Esophagus squamous epithelium (tissue), 5 donors: Measurements from ENCODE around the gene DEFB108B. TPM values are rescaled to one million over a fixed set of nuclear protein-coding genes. Genes with fewer than 3 reads are reported as not detected.
"Not testable (repeated sequence)": the region's sequence is repeated elsewhere in the genome, so short reads cannot be mapped to it uniquely, and the experiment has no call there.

Experiments used
- DNase-seq: peaks from one replicate; lab custom pipeline; 2025; lab: John Stamatoyannopoulos, UW
- H3K27ac ChIP-seq, 4 donors: fragments of 200-600 bp; sonication (generic); one replicate each; pipeline ENCODE4 v1.5.1; 2016 to 2019; ENCODE audit warnings: mild to moderate bottlenecking in 1 of 4
- H3K27me3 ChIP-seq, 4 donors: fragments of 200-600 bp; sonication (generic); 1 replicate in 3 of 4; 2 replicates in 1 of 4; pipeline versions ENCODE4 v1.5.1 to v1.6.0; 2017 to 2021; ENCODE audit warnings: antibody characterized with exemption in 1 of 4
- H3K36me3 ChIP-seq, 3 donors: fragments of 200-600 bp; sonication (generic); one replicate each; pipeline ENCODE4 v1.5.1; 2016 to 2019
- H3K4me1 ChIP-seq, 3 donors: fragments of 200-600 bp; sonication (generic); one replicate each; pipeline ENCODE4 v1.5.1; 2017 to 2019
- H3K4me3 ChIP-seq, 4 donors: fragments of 200-600 bp; sonication (generic); 1 replicate in 3 of 4; 2 replicates in 1 of 4; pipeline ENCODE4 v1.5.1; 2016 to 2019; ENCODE audit warnings: mild to moderate bottlenecking in 2 of 4, moderate library complexity in 1 of 4
- H3K9me3 ChIP-seq, 3 donors: fragments of 200-600 bp; sonication (generic); one replicate each; pipeline ENCODE4 v1.5.1; 2016 to 2019
- CTCF ChIP-seq, 6 experiments: fragments of 450-650 bp in 4 of 6; fragments of 200-600 bp in 2 of 6; sonication (generic) in 2 of 6; IDR thresholded peaks; one replicate each; pipeline ENCODE4 v1.5.1; 2016 to 2019; ENCODE audit warnings: antibody characterized with exemption in 6 of 6, mild to moderate bottlenecking in 4 of 6, moderate library complexity in 4 of 6
- POLR2A ChIP-seq, 4 donors: fragments of 450-650 bp; IDR thresholded peaks; one replicate each; pipeline ENCODE4 v1.6.1; 2017; ENCODE audit warnings: antibody characterized with exemption in 4 of 4, mild to moderate bottlenecking in 4 of 4, moderate library complexity in 3 of 4
- WGBS, 2 donors: methylation state at CpG; one replicate each; pipeline ENCODE4 v1.1.5; 2018; 5-methylcytosine and 5-hydroxymethylcytosine counted together
- intact Hi-C: fragments of 100-400 bp; cut with DNase I; formaldehyde crosslinking; loops from one replicate; pipeline ENCODE4 v1.15.0; 2022
- total RNA-seq, 4 donors: library from RNA; depleted of rRNA; stranded (reverse); fragments of >200 nt; gene quantifications; one replicate each; pipeline ENCODE4 v1.1.0, GENCODE V29; 2016
- donor health status: DM: yes; HTN: yes; CAD: no.

Gene DEFB108B
- total RNA-seq, 4 donors from 2014 or later = not detected

- WGBS, 2 donors = 63 to 65% methylated on average over 2 to 3 of the region's 3 CpGs
- H3K36me3 ChIP-seq, H3K4me3 ChIP-seq, H3K27ac ChIP-seq, intact Hi-C loops, DNase-seq, H3K9me3 ChIP-seq, H3K27me3 ChIP-seq: not testable (repeated sequence)
- H3K4me1 ChIP-seq = peaks cover 0 to 10% (median 0%) of the 10 kb centered on the region in 3 donors
Measured at GRCh38 chr11:71812529-71812928, 20.5 kb upstream of the DEFB108B start.

- H3K9me3 ChIP-seq, DNase-seq, intact Hi-C loops, H3K27me3 ChIP-seq, H3K36me3 ChIP-seq: not testable (repeated sequence)
- Histone ChIP-seq H3K4me1 (peaks cover 0 to 10% (median 0%) of the 10 kb centered on the region in 3 donors), H3K4me3 (peak overlapping the region; percentile 35 to 71 (median 56)), H3K27ac (peak overlapping the region; percentile 34 to 81 (median 60))
- WGBS, 2 donors = 16 to 17% methylated on average over 6 to 8 of the region's 46 CpGs
- peak; percentile 60 to 87 (median 79) for TF ChIP-seq CTCF (IDR thresholded peaks at IDR 0.05)
Measured at GRCh38 chr11:71813481-71814355, 19.3 kb upstream of the DEFB108B start.

- H3K4me3 ChIP-seq, H3K4me1 ChIP-seq, H3K27ac ChIP-seq, DNase-seq, H3K27me3 ChIP-seq, H3K36me3 ChIP-seq, H3K9me3 ChIP-seq, intact Hi-C loops: not testable (repeated sequence)
- WGBS, 2 donors = 0 to 13% methylated on average over 1 of the region's 1 CpG
Measured at GRCh38 chr11:71821539-71821938, 11.5 kb upstream of the DEFB108B start.

- H3K27ac ChIP-seq, H3K36me3 ChIP-seq, H3K4me3 ChIP-seq, H3K4me1 ChIP-seq, DNase-seq, H3K27me3 ChIP-seq, H3K9me3 ChIP-seq, intact Hi-C loops: not testable (repeated sequence)
- 80 to 90% methylated on average over 3 of the region's 3 CpGs for WGBS, 2 donors
Measured at GRCh38 chr11:71829247-71829646, 3.8 kb upstream of the DEFB108B start.

GRCh38 chr11:71829686-71830085, 3.3 kb upstream of the DEFB108B start:
- H3K4me1 ChIP-seq, H3K4me3 ChIP-seq, DNase-seq, H3K27me3 ChIP-seq, intact Hi-C loops, H3K36me3 ChIP-seq, H3K9me3 ChIP-seq, H3K27ac ChIP-seq: not testable (repeated sequence)
- WGBS, 2 donors = 62 to 71% methylated on average over 3 of the region's 3 CpGs

- H3K4me3 ChIP-seq, H3K27me3 ChIP-seq, intact Hi-C loops, H3K36me3 ChIP-seq, DNase-seq, H3K9me3 ChIP-seq: not testable (repeated sequence)
- 55 to 73% methylated on average over 3 to 4 of the region's 6 CpGs for whole genome bisulfite sequencing, 2 donors
- Histone ChIP-seq H3K27ac (peak overlapping the region; percentile 25 to 69 (median 59)), H3K4me1 (peaks cover 0 to 31% (median 0%) of the 10 kb centered on the region in 3 donors)
Measured at GRCh38 chr11:71842720-71843119, 9.7 kb downstream of the DEFB108B start.

- H3K27me3 ChIP-seq, H3K9me3 ChIP-seq, H3K4me3 ChIP-seq, H3K36me3 ChIP-seq, intact Hi-C loops, DNase-seq: not testable (repeated sequence)
- H3K4me1 ChIP-seq = peaks cover 0 to 24% (median 0%) of the 10 kb centered on the region in 3 donors
- WGBS, 2 donors = 77 to 83% methylated on average over 2 to 3 of the region's 4 CpGs
- peak overlapping the region in 2 of 4 donors; percentile 59 to 69 for H3K27ac ChIP-seq
Measured at GRCh38 chr11:71843355-71843754, 10.4 kb downstream of the DEFB108B start.

- H3K36me3 ChIP-seq = no peaks in the 10 kb centered on the region
- DNase-seq = no peak
- H3K27me3 ChIP-seq = no peaks in the 10 kb centered on the region
- H3K9me3 ChIP-seq = no peaks in the 10 kb centered on the region
- H3K4me3 ChIP-seq = no peak overlapping the region
- H3K27ac ChIP-seq = no peak overlapping the region
- peaks cover 0 to 23% (median 0%) of the 10 kb centered on the region in 3 donors for H3K4me1 ChIP-seq
- 93% methylated on average over 4 of the region's 15 CpGs; no CpG with 5 or more reads in 1 of the 2 donors for WGBS, 2 donors
- intact Hi-C loops = no loop called here
- TF ChIP-seq POLR2A (IDR thresholded peaks at IDR 0.05) (no peak), CTCF (IDR thresholded peaks at IDR 0.05) (no peak)
Measured at GRCh38 chr11:71843858-71844257, 10.9 kb downstream of the DEFB108B start.

- H3K27me3 ChIP-seq, H3K36me3 ChIP-seq, H3K4me3 ChIP-seq, H3K9me3 ChIP-seq, intact Hi-C loops, DNase-seq, H3K27ac ChIP-seq, H3K4me1 ChIP-seq: not testable (repeated sequence)
- WGBS, 2 donors = 90 to 98% methylated on average over 2 of the region's 2 CpGs
Measured at GRCh38 chr11:71853895-71854294, 20.9 kb downstream of the DEFB108B start.

GRCh38 chr11:71855880-71856279, 22.9 kb downstream of the DEFB108B start:
- H3K4me1 ChIP-seq, H3K27ac ChIP-seq, H3K4me3 ChIP-seq, intact Hi-C loops, H3K27me3 ChIP-seq, H3K36me3 ChIP-seq, H3K9me3 ChIP-seq, DNase-seq: not testable (repeated sequence)
- WGBS, 2 donors = 16 to 40% methylated on average over 2 of the region's 2 CpGs

- DNase-seq, H3K4me3 ChIP-seq, intact Hi-C loops, H3K36me3 ChIP-seq, H3K27ac ChIP-seq, H3K9me3 ChIP-seq, H3K27me3 ChIP-seq, H3K4me1 ChIP-seq: not testable (repeated sequence)
- WGBS, 2 donors = 93 to 96% methylated on average over 3 of the region's 3 CpGs
Measured at GRCh38 chr11:71860835-71861234, 27.8 kb downstream of the DEFB108B start.
